GM10248 (cell line): ENCODE results near the gene LCE3E.

Source experiments
- CTCF ChIA-PET: fragments of 300-600 bp; sonication (Branson Sonifier 250); formaldehyde crosslinking; extraction: SDS; loops from one replicate; lab custom pipeline; 2021; ENCODE audit warnings: antibody characterized with exemption; lab: Yijun Ruan, JAX
- POLR2A ChIA-PET: fragments of 350-650 bp; sonication (Branson Sonifier 250); formaldehyde crosslinking; extraction: SDS; loops from one replicate; lab custom pipeline; 2020; ENCODE audit warnings: antibody characterized with exemption; lab: Yijun Ruan, JAX
- DNase-seq: peaks from one replicate; pipeline ENCODE4 v3.0.0; 2012; ENCODE audit errors: extremely low spot score
- TF ChIP-seq, protein P1 (sequence below): IDR thresholded peaks from 2 replicates; pipeline ENCODE4 v1.5.1; 2012; ENCODE audit warnings: mild to moderate bottlenecking, low read depth; ENCODE audit errors: extremely low read depth, missing control alignments, control extremely low read depth

The LCE3E gene

DNA sequence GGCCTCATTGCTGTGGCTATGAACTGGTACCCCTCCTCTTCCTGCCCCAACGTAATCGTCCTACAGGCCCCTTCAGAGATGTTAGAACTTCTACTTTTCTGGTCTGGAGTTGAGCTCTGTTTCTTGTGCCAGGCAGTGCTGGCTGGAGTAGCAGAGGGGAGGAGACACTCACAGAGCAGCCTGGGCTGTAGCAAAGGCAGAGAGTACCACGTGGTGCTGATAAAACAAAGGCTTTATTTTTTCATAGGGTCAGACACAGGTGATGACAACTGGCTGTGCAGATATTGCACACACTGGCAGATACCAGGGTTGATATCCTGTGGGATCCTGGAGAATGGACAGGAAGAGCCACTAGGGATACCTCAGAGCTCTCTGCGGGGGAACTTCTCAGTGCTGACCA is 29.1 kb downstream of the LCE3E start:
- TF ChIP-seq, protein P1, sequence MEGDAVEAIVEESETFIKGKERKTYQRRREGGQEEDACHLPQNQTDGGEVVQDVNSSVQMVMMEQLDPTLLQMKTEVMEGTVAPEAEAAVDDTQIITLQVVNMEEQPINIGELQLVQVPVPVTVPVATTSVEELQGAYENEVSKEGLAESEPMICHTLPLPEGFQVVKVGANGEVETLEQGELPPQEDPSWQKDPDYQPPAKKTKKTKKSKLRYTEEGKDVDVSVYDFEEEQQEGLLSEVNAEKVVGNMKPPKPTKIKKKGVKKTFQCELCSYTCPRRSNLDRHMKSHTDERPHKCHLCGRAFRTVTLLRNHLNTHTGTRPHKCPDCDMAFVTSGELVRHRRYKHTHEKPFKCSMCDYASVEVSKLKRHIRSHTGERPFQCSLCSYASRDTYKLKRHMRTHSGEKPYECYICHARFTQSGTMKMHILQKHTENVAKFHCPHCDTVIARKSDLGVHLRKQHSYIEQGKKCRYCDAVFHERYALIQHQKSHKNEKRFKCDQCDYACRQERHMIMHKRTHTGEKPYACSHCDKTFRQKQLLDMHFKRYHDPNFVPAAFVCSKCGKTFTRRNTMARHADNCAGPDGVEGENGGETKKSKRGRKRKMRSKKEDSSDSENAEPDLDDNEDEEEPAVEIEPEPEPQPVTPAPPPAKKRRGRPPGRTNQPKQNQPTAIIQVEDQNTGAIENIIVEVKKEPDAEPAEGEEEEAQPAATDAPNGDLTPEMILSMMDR: no peak
- DNase-seq: no peak
- ChIA-PET CTCF (no interaction called here), POLR2A (no interaction called here)

DNA sequence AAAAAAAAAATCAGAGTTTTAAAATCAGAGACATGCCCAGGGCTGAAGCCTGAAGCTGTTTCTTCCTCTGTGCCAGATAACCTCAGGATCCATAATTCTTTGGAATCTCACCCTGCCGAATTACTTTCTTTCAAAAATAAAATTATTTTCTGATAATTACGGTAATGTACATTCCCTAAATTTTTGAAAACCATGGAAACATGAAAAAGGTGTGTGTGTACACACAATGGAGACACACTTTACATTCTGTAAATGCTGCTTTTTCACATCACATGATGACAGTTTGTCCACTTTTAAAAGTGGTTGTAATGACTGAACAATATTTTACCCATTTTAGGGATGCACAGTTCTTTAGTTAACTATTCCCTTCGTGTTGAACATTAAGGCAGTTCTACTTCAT is 30.8 kb downstream of the LCE3E start:
- ChIA-PET CTCF (no interaction called here), POLR2A (no interaction called here)
- TF ChIP-seq, protein P1: no peak
- no peak for DNase-seq

DNA sequence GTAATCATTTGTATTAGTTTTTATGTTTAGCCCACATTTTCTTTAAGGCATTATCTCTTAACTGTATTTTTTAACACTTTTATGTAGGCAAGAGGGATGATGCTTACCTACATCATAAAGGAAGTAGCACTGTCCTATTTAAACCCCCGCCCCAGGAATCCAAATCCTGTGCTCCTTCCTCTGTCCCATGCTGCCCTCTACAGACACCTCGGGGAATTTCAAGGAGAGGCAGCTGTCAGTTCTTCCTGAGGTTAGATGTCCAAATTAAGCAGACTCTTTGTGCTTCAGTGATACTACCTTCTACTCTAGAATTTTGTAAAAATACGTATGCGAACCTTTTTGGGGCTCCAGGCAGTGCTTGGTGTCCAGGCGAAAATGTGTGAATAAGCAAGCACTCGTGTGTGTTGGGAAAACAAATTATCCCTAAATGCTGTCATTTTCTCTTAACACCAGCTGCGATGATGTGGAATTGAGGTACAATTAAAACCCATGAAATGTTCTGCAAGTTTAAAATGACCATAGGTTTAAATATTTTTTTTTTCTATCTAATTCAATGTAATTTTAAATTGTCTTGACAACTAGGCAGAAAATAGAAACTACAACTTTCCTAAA is 33.1 kb downstream of the LCE3E start:
- CTCF ChIA-PET: interaction anchor here (1.2 to 2.8 kb wide), 7 partner anchors 9 to 48 kb away, joined by 3 to 14 read pairs (median 4); no protein-coding TSS in a partner anchor
- POLR2A ChIA-PET: no interaction called here
- TF ChIP-seq, protein P1: peak; percentile 78
- peak; percentile 43 for DNase-seq

DNA sequence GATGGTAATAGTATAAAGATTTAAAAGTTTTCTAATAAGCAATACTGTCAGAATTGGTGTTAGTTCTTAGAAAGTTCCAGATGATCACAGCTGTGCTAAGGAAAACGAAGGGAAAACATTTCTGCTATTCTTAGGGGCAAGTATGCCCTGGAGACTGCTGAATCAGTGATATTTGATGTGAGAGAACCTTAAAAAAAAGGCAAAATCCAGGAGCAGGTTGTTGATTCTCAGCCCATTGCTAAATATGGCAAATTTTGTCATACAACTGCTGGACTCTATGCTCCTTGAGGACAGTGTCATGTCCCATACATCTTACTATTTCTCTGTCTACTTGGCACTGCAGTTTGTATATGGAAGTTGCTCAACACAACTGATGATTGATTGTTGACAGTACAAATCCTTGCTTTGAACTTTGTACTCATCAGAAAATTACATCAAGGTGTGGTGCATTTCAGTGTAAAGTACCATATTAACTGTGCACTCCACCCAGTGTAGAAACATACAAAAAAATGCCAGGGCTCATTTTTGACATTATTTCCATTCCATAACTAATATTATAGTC is 41.4 kb downstream of the LCE3E start:
- TF ChIP-seq, protein P1: no peak
- ChIA-PET CTCF (no interaction called here), POLR2A (no interaction called here)
- DNase-seq: no peak

DNA sequence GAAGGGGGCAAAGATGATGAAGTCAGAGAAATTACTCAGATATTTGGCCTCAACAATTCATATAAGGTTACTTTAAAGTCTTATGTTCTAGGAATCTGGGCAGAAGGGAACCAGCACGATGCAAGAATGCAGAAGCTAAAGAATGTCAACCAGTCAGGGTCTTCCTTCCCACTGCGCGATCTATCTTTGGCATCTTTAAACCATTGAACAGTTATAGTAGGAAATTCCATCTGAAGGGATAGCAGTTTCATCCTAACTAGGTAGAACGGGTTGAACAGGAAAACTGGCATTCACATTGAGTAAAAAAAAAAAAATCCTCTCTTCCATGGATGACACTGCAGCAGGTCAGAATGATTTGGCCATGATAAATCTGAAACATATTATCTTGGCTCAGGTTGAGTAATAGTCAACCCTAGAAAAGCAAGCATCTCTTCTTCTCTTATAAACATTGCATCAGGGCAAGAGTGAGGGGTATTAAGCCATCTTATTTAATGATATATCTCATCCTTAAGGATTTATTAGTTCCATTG is 46.0 kb downstream of the LCE3E start:
- no peak for DNase-seq
- POLR2A ChIA-PET: no interaction called here
- TF ChIP-seq, protein P1: no peak
- CTCF ChIA-PET: interaction anchor here (1.7 to 2.7 kb wide), 3 partner anchors 10 to 14 kb away, joined by 3 to 7 read pairs (median 5); no protein-coding TSS in a partner anchor

DNA sequence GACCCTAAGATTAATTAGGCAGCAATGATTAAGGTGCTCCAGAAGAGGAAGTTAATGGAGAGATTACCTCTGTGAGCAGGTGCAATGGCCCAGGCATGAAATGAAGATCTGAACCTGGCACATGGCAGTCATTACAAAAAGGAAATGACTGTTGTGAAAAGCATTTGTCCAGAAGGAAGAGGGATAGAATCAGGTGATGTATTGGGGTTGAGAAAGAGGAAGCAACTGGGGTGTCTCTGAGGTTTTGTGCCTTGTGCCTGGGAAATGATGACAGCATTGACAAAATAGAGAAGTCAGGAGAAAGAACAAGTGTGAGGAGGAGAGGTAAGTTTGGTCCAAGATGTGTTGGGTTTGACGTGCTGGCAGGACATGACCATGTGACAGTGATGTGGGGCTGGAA is 46.7 kb downstream of the LCE3E start:
- no peak for DNase-seq

More for the DNA sequence above, 46.7 kb downstream of the LCE3E start:
- TF ChIP-seq, protein P1: no peak
- POLR2A ChIA-PET: no interaction called here
- CTCF ChIA-PET: interaction anchor here (2.5 kb wide), 1 partner anchor 10 kb away, joined by 7 read pairs; no protein-coding TSS in a partner anchor
